GM12891 (cell line): ENCODE data around the gene SPATA31D4.

Experiments used
- PAX5 ChIP-seq: IDR thresholded peaks from 2 replicates; pipeline ENCODE4 v1.6.1; 2011; ENCODE audit warnings: low read length, moderate library complexity, mild to moderate bottlenecking; ENCODE audit not compliant: insufficient read depth, severe bottlenecking
- POLR2A ChIP-seq: IDR thresholded peaks from 2 replicates; pipeline ENCODE4 v1.6.1; 2011; ENCODE audit warnings: low read depth, low read length, control low read depth
- POLR2AphosphoS5 ChIP-seq: IDR thresholded peaks from 2 replicates; pipeline ENCODE4 v1.6.1; 2011; ENCODE audit warnings: low read depth, low read length, control low read depth
- SPI1 ChIP-seq: IDR thresholded peaks from 2 replicates; pipeline ENCODE4 v1.6.1; 2011; ENCODE audit warnings: low read depth, low read length, control low read depth
- TAF1 ChIP-seq: IDR thresholded peaks from 2 replicates; pipeline ENCODE4 v1.6.1; 2011; ENCODE audit warnings: low read depth, low read length, control low read depth

- TF ChIP-seq POLR2AphosphoS5, result no peak
- TF ChIP-seq TAF1, result no peak
- no peak for TF ChIP-seq POLR2A
- TF ChIP-seq PAX5, result no peak
- no peak for TF ChIP-seq SPI1
Observed at GRCh38 chr9:81885602-81886001, 42.6 kb upstream of the SPATA31D4 start.
